Hepatocyte (in vitro differentiated cells): Measurements from ENCODE around the gene NGEF.

ENCODE experiments used
- CTCF ChIP-seq: fragments of 200-600 bp; sonication (generic); IDR thresholded peaks from 2 replicates; pipeline ENCODE4 v1.5.1; 2016; ENCODE audit warnings: antibody characterized with exemption, mild to moderate bottlenecking; ENCODE audit not compliant: poor library complexity
- EZH2phosphoT487 ChIP-seq: fragments of 200-600 bp; sonication (generic); IDR thresholded peaks from one replicate; pipeline ENCODE4 v1.6.1; 2018; ENCODE audit warnings: antibody characterized with exemption, mild to moderate bottlenecking, low read depth, moderate library complexity; ENCODE audit not compliant: unreplicated experiment, severe bottlenecking

GRCh38 chr2:232999354-232999753 is 13.7 kb downstream of the NGEF start:
- TF ChIP-seq CTCF (no peak), EZH2phosphoT487 (no peak)
